NCI-H748 (cell line): ENCODE measurements around the gene ARAP2.

ENCODE experiments used
- DNase-seq: peaks from one replicate; lab custom pipeline; 2025; ENCODE audit not compliant: unreplicated experiment; lab: John Stamatoyannopoulos, UW

ARAP2 gene, protein sequence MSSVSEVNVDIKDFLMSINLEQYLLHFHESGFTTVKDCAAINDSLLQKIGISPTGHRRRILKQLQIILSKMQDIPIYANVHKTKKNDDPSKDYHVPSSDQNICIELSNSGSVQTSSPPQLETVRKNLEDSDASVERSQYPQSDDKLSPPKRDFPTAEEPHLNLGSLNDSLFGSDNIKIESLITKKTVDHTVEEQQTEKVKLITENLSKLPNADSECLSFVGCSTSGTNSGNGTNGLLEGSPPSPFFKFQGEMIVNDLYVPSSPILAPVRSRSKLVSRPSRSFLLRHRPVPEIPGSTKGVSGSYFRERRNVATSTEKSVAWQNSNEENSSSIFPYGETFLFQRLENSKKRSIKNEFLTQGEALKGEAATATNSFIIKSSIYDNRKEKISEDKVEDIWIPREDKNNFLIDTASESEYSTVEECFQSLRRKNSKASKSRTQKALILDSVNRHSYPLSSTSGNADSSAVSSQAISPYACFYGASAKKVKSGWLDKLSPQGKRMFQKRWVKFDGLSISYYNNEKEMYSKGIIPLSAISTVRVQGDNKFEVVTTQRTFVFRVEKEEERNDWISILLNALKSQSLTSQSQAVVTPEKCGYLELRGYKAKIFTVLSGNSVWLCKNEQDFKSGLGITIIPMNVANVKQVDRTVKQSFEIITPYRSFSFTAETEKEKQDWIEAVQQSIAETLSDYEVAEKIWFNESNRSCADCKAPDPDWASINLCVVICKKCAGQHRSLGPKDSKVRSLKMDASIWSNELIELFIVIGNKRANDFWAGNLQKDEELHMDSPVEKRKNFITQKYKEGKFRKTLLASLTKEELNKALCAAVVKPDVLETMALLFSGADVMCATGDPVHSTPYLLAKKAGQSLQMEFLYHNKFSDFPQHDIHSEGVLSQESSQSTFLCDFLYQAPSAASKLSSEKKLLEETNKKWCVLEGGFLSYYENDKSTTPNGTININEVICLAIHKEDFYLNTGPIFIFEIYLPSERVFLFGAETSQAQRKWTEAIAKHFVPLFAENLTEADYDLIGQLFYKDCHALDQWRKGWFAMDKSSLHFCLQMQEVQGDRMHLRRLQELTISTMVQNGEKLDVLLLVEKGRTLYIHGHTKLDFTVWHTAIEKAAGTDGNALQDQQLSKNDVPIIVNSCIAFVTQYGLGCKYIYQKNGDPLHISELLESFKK (N-terminal part only)

DNA sequence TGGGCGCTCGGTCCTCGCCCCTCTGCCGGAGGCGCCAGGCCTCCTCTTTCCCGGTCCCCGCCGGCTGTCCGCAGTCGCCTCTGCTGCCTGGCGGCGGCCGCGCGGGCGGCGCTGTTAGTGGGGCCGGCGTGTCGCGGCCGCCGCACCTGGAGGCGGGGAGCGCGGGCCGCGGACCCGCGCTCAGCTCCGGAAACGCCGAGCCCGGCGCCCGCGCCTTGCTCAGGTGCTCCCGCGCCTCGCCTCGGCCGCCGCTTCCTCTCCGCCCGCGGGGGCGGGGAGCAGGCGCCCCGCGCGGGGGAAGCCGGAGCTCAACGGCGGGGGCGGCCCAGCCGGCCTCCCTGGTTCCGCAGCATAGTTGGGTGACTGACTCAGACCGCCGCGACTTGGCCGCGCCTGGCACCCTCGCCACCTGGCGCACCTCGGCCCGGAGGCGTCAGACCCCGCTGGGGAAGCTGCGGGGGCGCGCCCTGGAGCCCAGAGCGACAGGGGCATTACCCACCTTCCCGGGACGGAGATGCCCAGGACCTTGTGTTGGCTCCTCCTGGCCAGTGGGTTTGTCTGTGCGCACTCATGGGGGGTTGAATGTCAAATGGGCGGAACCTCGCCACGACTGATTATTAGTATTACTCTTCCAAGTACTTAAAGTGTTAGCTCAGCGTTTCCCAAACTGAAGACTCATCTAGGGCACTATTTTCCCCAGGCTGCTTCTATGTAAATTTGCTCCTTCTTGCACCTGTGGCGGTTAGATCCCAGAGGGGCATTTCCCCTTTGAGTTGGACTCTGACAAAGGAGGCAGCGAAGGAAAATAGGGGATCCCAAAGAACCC lies at the start of gene ARAP2:
Gene ARAP2, minus strand, starts transcription at position 258 of the 826 bp plus-strand sequence. CDS start 15,028 bp downstream, outside the sequence.
- peak; percentile 80 for DNase-seq

DNA sequence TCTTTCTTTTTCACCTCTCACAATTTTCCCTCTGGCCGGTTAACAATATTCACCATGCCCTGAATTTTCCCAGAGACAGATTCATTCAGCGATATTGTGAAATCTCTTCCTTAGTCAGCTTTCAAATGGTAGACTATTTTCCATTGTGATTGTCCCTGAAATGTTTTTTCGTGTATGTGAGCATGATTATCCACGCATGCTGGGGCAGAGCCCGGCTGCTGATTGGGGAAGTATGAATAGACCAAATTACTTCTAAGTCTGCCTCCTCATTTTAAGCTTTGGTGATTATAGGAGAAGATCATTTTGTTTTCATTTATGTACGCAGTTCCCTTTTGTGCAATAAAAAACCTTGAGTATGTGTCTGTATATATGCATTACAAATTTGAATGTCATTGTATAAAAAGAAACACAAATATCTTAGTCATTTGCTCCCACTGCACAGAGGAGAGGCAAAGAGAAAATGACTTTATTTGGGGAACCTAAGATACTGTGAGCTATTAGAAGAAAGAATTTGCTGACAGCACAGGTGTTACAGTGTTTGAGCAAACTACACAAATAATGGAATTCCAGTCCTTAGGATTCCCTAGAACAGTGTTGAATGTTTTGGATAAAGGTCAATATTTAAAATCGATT lies 48.4 kb upstream of the ARAP2 start:
- DNase-seq, result peak; percentile 2

DNA sequence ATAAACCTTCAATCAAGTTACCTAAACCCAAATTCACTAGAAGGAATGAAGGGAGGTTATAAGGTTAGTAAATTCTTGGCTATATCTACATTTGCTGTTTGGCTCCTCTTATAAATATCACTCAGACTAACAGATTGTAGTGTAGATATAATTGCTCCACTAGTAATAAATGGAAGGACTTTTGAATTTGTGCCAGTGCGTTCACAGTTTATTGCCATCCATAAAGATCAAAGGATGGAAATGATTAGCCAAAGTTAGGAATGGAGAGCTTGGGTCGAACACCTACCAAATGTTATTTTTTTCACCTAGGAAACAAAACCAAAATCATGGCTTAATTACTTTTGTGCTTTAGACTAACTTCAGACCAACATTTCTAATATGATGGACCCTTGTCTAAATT lies 46.3 kb upstream of the ARAP2 start:
- DNase-seq, result no peak

DNA sequence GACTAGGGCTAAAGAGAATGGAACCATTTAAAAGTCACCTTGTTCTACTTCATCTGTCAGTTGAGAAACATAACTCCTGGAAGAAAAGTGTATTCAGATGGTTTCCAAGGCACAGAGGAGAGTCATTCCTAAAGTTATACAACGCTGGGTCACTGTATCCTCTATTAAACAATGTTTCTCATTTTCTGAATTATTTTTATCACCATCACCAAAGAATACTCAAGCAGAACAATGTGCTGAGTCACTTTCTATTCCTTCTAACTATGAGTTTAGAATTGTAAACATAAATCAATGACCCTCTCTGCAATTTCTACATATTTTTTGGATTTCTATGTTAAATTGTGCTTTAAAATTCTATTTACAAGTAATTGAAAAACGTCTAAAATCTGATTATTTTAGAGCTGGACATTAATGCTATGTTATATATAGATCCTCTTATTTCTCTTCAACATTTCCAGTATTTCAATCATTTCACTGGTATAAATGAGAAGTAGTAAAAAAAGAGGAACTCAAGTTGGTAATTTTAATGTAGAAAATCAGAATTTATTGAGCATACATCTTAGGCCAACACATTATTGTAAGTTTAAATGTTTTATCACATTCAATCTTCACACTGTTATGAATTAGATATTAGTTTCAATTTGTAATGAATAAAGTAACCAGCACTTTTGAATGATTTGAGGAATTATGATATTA lies 44.6 kb upstream of the ARAP2 start:
- no peak for DNase-seq

DNA sequence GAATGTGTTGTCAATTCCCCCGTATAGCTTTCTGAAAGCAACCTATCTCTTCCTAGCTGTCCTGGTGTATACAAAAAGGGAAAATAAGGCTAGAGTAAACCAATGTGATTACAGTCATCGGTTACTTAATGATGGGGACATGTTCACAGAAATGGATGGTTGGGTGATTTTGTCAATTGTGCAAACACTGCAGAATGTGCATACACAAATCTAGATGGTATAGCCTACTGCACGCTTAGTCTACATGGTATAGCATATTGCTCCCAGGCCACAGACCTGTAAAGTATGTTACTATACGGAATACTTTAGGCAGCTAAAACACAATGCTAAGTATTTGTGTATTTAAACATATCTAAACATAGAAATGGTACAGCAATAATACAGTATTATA lies 42.2 kb upstream of the ARAP2 start:
- DNase-seq, result no peak

DNA sequence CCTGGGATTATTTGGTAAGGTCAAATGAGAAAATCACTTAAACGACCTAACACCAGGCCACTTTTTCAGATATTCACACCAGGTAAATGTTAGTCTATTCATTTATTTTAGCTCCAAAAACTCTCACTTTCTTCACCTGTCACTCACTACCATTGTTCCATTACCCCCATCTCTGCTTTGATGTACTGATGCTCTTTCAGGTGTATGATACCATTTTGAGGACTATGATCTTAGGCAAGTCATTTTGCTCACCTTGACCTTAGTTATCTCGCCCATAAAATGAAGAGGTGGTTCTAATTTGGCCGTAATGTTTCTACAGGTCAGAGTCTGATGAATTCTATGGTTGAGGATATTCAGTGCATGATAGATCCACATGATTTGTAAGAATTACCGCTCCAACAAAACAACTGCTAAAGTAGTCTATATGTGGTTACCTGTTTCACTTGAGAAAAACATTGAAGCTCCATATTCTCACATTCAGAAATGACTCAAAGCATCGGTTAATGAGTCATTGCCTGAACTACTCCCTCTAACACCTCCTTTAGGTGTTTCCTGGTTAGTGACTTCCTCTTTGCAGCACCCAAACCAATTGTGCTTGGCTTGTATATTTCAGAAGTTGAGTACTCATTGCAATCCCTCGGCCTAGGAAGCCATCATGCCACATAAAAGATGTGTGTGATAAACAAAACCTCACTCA lies 41.6 kb upstream of the ARAP2 start:
- DNase-seq, result no peak

DNA sequence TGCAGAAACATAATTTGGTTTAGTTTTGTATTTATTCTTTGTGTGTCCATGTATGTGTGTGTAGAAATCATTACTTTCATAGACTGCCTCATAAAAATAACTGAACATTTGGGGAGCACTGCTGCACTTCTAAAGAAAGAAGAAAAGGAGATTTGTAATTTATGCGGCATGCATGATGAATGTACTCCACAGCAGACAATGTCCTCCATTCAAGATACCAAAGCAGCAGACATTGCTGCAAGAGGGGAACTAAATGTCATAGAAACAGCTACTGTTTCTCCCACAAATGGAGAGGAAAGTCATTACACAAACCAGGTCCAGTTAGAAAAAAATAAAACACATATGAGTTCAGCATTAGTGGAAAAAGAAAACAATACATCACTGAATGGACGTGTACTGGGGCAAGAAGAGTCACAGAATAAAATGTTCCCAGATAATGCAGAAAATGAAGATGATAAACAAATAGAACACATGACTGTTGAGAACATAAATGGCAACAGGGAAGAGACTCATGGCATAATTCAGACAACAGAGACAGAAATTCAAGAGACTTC lies 39.7 kb upstream of the ARAP2 start:
- DNase-seq, result no peak

DNA sequence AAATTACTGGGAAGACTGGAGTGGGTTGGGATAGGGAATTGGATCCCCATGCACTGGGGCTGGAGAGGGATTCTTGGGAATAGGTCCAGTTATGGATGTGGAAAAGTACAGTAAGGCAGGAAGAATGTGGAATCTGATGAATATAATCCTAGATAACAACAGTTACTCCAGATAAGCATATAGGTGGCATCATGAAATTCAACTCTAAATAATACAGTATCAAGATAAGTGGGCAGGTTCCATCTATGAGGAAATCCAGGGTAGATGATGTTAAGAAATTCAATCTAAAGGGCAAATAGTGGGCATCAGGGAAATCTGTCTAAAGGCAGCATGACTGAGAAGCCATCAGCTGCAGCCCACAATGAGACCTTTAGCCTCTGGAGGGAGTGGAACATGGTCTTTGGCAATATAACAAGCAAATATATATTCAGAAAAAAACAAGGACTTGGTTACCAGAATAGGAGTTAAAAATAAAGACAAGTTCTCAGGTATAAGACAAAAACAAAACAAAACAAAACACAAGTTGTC lies 38.3 kb upstream of the ARAP2 start:
- no peak for DNase-seq

DNA sequence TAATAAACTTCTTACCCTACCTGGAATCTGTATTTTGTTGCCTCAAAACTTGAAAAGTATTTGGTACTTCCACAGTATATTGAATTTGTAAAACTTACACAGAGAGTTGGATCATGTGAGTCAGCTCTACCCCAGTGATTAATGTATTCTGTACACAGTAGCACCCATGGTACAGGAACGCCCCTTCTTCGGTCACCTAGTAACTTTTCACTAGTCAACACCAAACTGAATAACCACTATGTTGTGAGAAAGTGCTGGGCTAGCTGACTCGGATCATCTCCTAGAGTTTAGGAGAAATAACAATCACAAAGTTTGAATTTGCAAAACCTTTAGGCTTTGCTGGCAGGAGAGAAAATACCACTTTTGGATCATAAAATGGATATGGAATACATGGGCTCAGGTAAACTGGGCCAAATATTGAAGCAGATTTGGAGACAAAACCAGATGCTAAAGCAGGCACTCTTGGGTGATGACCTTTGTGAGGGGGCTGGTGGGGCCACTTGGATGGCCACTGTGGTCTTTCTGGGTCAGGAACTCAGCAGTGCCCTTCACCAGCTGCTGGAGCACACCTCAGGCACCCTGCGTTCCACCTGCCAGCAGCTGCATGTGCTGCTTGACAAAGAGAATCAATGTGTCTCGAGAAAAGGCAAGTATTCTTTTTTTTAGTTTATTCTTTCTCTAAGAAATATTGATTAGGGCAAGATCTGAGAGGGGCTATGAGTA lies 37.2 kb upstream of the ARAP2 start, which contains the start of gene DTHD1:
Gene DTHD1, plus strand, starts transcription at position 233 of the 723 bp plus-strand sequence. Its CDS starts 143 bp downstream, at position 376.
- no peak for DNase-seq

DNA sequence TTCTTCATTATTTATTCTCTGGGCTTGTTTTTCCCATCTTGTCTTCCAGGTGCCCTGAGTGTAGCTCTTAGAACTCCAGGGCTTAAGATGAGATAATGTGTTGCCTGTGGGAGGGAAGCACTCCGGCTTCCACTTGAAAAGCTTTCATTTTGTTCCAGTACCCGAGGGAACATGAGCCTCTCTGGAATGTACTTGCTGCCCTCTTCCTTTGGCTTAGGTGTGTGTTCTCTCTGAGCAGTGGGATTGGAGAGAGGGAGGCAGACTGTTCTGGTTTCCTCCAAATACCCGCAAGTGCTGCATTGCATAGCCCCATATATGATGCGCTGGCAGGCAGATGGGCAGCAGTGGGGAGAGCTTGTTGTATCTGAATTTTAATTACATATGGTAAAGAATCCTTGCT lies 36.2 kb upstream of the ARAP2 start:
- DNase-seq, result no peak

DNA sequence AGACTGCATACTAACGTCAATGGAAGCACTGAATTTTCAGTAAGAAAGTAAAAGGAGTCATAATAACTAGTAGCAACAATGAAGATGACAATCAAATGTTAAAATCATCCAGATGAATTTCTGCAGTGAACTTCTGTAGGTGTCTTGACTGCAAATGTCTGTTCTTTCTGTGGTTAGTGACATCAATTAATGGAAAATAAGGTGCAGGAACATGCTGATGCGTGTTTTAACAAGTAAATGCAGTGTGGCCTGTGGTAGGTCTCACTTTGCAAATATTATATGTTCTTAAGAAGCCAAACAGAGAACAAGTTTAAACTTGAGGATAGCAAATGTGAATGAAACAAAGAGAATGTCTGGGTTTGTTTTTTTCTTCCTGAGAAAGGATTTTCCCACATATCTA lies 34.5 kb upstream of the ARAP2 start:
- DNase-seq, result no peak

DNA sequence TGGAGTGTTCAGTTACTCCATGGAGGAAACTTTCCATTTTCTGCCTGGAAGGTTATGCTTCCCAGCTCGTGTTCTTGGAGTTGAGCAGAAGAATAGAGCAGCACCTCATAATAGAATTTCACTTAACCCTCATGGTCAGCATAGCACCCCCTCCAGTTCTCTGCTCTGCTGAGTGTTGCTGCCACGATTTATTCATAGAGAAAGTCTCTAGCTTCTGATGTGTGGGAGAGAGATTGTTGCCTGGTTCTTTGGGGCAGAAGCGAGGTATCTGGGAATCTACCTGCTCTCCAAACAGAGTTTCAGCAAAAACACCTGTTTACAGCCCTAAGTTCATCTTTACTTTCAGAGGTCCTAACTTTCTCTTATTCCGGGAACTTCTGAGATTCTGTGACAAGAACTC lies 33.2 kb upstream of the ARAP2 start:
- no peak for DNase-seq

DNA sequence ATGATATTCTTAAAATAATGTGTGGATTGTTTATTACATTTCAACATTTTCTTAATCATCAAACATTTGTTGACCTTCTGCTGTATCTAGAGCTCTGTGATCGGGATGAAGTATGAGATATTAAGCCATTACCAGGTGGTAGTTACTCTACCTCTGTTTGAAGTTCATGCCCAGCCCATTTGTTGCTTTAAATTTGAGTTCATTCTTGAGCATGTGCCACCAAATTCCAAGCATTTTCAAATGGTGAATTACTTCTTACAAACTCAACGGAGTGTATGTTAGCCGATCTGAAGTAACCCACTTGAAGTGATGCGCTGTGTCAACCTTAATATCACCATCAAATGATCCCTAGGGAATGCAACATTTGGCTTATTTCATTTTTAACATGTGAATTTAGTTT lies 29.8 kb upstream of the ARAP2 start:
- no peak for DNase-seq

DNA sequence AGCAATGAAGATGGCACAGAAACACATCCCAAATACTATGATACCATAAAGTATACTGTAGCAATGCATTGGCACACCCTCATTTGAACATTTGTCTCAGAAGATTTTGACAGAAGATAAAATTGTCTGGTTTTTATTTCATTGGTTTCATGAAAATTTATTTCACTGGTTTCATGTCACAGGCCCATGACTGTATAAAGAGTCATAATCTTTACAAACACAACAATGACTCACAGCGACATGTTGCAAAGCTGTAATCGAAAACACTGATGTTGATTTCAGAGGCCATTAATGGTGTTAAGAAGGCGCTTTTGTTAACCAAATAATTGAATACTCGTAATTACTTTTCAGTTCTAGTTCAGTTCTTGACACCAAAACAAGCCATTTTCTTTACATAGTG lies 29.0 kb upstream of the ARAP2 start:
- no peak for DNase-seq

DNA sequence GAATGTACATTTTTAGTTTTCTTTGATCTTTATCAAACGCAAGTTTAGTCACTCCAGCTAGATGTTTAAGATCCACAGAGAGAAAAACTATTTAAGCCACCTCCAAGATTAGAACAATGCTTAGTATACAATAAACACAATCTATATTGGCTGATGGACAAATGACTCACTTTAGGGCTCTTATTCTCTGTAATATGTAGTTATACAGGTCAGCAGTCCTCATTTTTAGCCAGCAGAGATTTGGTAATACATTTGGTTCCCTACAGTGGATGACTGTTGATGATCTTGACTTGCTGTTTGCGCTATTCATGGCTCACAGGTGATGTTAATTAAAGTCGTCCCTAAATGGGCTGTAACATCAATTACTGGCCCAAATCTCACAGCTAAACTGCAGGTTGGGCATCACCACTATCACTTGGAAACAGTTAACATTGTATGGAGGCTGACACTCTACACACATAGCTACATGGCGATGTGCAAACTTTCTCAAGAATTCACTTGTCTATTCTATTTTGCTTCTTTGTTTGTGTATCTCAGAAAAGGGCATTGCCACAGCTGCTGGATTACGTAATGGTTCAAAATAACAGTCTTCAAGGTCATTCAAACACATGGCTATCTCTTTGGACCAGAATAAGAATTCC lies 25.3 kb upstream of the ARAP2 start:
- DNase-seq, result no peak

DNA sequence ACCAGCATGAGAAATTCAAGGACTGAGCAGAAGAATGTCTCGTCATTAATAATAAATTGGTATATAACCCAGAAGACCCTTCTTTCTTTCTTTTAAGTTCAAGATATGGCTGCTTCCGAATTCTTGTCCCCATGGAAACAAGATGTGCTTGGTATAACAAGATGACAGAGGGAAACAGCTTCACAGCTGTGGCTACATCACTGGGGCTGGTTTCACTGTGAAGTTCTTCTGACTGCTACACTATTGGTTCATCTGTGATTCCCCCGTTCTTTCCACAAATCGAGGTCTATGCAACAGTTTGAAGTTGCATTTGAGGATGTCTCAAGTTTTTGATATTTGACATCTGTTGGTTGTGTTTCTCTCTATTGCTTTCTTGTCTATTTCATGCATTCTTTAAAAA lies 24.8 kb upstream of the ARAP2 start:
- DNase-seq, result no peak
